ENCODE measurements around the gene CELF4. TPM values are rescaled to one million over a fixed set of nuclear protein-coding genes. Genes with fewer than 3 reads are reported as not detected.

CELF4 gene
- total and polyA plus RNA-seq, 7 donors, result 0.60 to 5.0 (median 1.8) TPM; not detected in 1

DNA sequence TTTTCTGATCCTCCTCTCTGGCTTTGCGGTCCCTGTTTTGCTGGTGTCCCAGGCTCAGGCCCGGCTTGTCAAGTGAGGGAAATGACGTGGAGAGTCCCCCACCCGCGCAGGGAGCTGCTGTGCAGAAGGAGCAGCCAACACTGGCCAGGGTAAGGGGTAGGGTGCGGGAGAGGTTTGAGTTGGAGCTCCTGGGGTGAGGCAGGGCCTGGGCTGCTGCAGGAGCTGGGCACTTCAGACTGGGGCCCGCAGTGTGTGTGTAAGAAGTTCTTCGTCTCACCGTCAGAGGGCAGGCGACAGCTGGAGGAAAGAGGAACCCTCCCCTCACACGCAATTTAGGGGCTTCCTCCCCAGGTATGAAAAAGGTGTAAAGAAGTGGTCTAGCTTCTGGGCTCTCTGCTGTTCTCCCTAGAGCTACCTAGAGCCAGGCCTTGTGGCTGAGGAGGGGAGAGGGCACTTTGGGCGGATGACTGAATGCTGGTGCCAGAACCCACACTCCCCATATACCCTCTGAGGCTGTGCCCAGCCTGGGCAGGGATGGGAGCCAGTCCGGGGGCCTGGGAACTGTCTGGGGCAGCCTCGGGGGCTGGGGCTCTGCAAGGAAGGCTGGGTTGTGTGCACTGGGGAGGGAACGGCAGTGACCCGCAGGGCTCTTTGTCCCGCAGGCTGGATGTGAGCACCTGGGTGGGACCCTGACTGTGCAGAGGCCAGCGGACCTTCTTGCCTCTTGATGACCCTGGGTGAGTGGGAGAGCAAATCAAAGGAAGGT is 11.8 kb downstream of the CELF4 start:
- TF ChIP-seq POLR2AphosphoS5 (IDR thresholded peaks at IDR 0.05) (no peak), POLR2A (IDR thresholded peaks at IDR 0.05) (no peak), EP300 (IDR thresholded peaks at IDR 0.05) (no peak)
- TF ChIP-seq, protein P1, sequence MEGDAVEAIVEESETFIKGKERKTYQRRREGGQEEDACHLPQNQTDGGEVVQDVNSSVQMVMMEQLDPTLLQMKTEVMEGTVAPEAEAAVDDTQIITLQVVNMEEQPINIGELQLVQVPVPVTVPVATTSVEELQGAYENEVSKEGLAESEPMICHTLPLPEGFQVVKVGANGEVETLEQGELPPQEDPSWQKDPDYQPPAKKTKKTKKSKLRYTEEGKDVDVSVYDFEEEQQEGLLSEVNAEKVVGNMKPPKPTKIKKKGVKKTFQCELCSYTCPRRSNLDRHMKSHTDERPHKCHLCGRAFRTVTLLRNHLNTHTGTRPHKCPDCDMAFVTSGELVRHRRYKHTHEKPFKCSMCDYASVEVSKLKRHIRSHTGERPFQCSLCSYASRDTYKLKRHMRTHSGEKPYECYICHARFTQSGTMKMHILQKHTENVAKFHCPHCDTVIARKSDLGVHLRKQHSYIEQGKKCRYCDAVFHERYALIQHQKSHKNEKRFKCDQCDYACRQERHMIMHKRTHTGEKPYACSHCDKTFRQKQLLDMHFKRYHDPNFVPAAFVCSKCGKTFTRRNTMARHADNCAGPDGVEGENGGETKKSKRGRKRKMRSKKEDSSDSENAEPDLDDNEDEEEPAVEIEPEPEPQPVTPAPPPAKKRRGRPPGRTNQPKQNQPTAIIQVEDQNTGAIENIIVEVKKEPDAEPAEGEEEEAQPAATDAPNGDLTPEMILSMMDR (IDR thresholded peaks at IDR 0.05), result no peak
- H3K36me3 ChIP-seq, result no peaks in the 10 kb centered on the region
- H3K27me3 ChIP-seq, result peaks cover 0 to 21% (median 0%) of the 10 kb centered on the region in 3 donors
- H3K4me3 ChIP-seq, result no peak overlapping the region
- no peaks in the 10 kb centered on the region for H3K9me3 ChIP-seq
- WGBS, 2 donors, result 58 to 63% methylated on average over 18 of the region's 18 CpGs
- no peaks in the 10 kb centered on the region for H3K4me1 ChIP-seq
- intact Hi-C loops (cut with DNase I), result no loop called here
- no peak overlapping the region for H3K27ac ChIP-seq
- no peak for DNase-seq

DNA sequence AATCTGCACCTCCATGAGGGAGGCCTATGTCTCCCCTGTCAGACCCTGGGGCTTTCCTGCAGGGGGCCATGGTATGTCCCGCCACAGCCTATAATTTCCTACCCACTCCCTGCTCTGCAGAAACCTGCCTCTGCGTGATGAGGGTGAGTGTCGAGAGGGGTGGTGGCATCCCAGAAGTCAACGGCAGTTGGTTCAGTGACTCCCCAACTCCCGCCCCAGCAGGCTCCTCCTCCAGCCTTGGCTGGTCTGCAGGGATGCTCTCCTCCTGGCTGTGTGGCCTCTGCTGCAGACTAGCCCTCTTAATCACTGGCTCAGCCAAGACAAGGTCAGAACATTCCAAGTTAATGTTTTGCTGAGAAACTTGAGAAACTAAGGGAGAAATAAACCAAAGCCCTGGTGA is 13.3 kb downstream of the CELF4 start:
- peaks cover 0 to 26% (median 0%) of the 10 kb centered on the region in 3 donors for H3K27me3 ChIP-seq
- H3K27ac ChIP-seq, result no peak overlapping the region
- intact Hi-C loops (cut with DNase I), result no loop called here
- no peak for DNase-seq
- no peak overlapping the region for H3K4me3 ChIP-seq
- TF ChIP-seq EP300 (IDR thresholded peaks at IDR 0.05) (no peak), POLR2A (IDR thresholded peaks at IDR 0.05) (no peak), POLR2AphosphoS5 (IDR thresholded peaks at IDR 0.05) (no peak)
- TF ChIP-seq, protein P1 (IDR thresholded peaks at IDR 0.05), result no peak
- no peaks in the 10 kb centered on the region for H3K4me1 ChIP-seq
- WGBS, 2 donors, result 48 to 69% methylated on average over 5 of the region's 5 CpGs
- no peaks in the 10 kb centered on the region for H3K36me3 ChIP-seq
- no peaks in the 10 kb centered on the region for H3K9me3 ChIP-seq

DNA sequence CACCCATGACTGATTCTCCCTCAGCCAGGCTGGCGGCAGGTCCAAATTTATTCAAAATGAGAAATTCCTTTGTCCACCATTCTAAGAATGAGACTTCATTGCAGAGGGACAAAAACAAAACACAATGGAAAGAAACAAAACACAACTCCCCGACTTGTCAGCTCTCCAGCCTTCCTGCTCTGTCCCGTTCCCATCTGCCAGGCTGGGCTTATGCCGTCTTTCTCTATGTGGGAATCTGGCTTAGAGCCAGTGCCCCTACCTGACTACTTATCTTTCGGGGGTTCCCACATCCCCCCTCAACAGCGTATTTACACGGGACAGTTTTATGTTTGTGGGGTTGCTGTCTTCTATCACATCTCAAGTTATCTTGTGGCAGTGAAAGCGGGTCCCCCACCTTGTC is 13.8 kb downstream of the CELF4 start:
- TF ChIP-seq, protein P1 (IDR thresholded peaks at IDR 0.05), result no peak
- TF ChIP-seq POLR2A (IDR thresholded peaks at IDR 0.05), result no peak
- Histone ChIP-seq H3K4me1 (no peaks in the 10 kb centered on the region), H3K4me3 (no peak overlapping the region), H3K27ac (no peak overlapping the region), H3K36me3 (no peaks in the 10 kb centered on the region), H3K9me3 (no peaks in the 10 kb centered on the region), H3K27me3 (peaks cover 0 to 26% (median 0%) of the 10 kb centered on the region in 3 donors)
- intact Hi-C loops (cut with DNase I), result no loop called here
- WGBS, 2 donors, result 77 to 82% methylated on average over 8 of the region's 8 CpGs
- no peak for DNase-seq

DNA sequence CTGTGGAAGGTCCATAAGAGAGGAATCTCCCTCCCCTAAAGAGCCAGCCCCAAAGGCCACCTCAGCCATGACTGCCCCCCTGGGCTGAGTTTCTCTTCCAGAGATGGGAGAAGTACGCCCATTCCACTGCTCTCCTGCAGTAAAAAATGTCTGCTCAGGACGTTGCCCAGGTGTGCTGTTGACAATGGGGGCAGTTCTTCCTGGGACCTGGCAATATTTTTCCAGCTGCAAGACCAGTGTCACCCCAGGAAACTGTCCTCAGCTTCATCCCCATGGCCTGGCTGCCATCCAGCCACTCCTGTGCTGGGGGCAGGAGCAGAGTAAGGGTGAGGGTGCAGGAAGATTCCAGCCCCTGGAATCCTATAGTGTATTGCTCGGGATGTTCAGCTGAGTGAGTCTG is 14.3 kb downstream of the CELF4 start:
- H3K4me1 ChIP-seq, result no peaks in the 10 kb centered on the region
- DNase-seq, result no peak
- no peaks in the 10 kb centered on the region for H3K36me3 ChIP-seq
- H3K27ac ChIP-seq, result no peak overlapping the region
- peaks cover 0 to 26% (median 0%) of the 10 kb centered on the region in 3 donors for H3K27me3 ChIP-seq
- TF ChIP-seq POLR2A (IDR thresholded peaks at IDR 0.05) (no peak), POLR2AphosphoS5 (IDR thresholded peaks at IDR 0.05) (no peak), EP300 (IDR thresholded peaks at IDR 0.05) (no peak)
- TF ChIP-seq, protein P1 (IDR thresholded peaks at IDR 0.05), result no peak
- intact Hi-C loops (cut with DNase I), result no loop called here
- 48 to 68% methylated on average over 3 of the region's 3 CpGs for WGBS, 2 donors
- no peak overlapping the region for H3K4me3 ChIP-seq
- H3K9me3 ChIP-seq, result no peaks in the 10 kb centered on the region
